A673 (cell line): ENCODE results near the gene CLEC2A. TPM values are rescaled to one million over a fixed set of nuclear protein-coding genes. Genes with fewer than 3 reads are reported as not detected.

Experiments used
- BruUV-seq: library from RNA; stranded (reverse); fragments of 400-500 nt; replicated peaks from 2 replicates; lab custom pipeline; 2021; lab: Mats Ljungman, UMichigan
- CTCF ChIA-PET: fragments of 300-600 bp; sonication (Branson Sonifier 250); formaldehyde crosslinking; loops from one replicate; lab custom pipeline; 2022; ENCODE audit warnings: antibody characterized with exemption; lab: Charles Lee
- POLR2A ChIA-PET: fragments of 300-600 bp; sonication (Branson Sonifier 250); formaldehyde crosslinking; loops from one replicate; lab custom pipeline; 2022; ENCODE audit warnings: antibody characterized with exemption; ENCODE audit not compliant: low non-redundant PET; lab: Charles Lee
- DNase-seq: peaks from one replicate; pipeline ENCODE4 v3.0.0-alpha.2; 2015; ENCODE audit warnings: low spot score
- H3K27ac ChIP-seq: fragments of 200-600 bp; sonication (generic); 2 replicates; pipeline ENCODE4 v1.5.1; 2016; ENCODE audit warnings: mixed run types, low read depth, mild to moderate bottlenecking, mixed read lengths, antibody characterized with exemption, low read length; ENCODE audit not compliant: poor library complexity, severe bottlenecking
- H3K27me3 ChIP-seq: fragments of 200-600 bp; sonication (generic); replicated peaks from 2 replicates; pipeline ENCODE4 v1.6.1; 2017; ENCODE audit warnings: mixed run types, low read depth, mild to moderate bottlenecking, mixed read lengths, antibody characterized with exemption, low read length; ENCODE audit not compliant: insufficient read depth, poor library complexity
- H3K36me3 ChIP-seq: fragments of 200-600 bp; sonication (generic); 2 replicates; pipeline ENCODE4 v1.6.1; 2016; ENCODE audit warnings: mixed run types, mild to moderate bottlenecking, mixed read lengths, antibody characterized with exemption, low read length; ENCODE audit not compliant: insufficient read depth, poor library complexity, severe bottlenecking
- H3K4me1 ChIP-seq: fragments of 200-600 bp; sonication (generic); 2 replicates; pipeline ENCODE4 v1.6.1; 2017; ENCODE audit warnings: mixed run types, mild to moderate bottlenecking, mixed read lengths, antibody characterized with exemption, low read length; ENCODE audit not compliant: insufficient read depth, poor library complexity, severe bottlenecking
- H3K4me3 ChIP-seq: fragments of 200-600 bp; sonication (generic); 2 replicates; pipeline ENCODE4 v1.5.1; 2016; ENCODE audit warnings: low read depth, mixed run types, mild to moderate bottlenecking, mixed read lengths, low read length; ENCODE audit not compliant: poor library complexity, severe bottlenecking
- H3K9me3 ChIP-seq: fragments of 200-600 bp; sonication (generic); 2 replicates; pipeline ENCODE4 v1.6.1; 2016; ENCODE audit warnings: mixed run types, low read depth, mild to moderate bottlenecking, mixed read lengths, antibody characterized with exemption, low read length; ENCODE audit not compliant: poor library complexity, severe bottlenecking
- EZH2 ChIP-seq: fragments of 200-600 bp; sonication (generic); IDR thresholded peaks from 2 replicates; pipeline ENCODE4 v1.6.1; 2017; ENCODE audit warnings: borderline replicate concordance, low read depth, mild to moderate bottlenecking, mixed read lengths, antibody characterized with exemption, low read length; ENCODE audit not compliant: poor library complexity, severe bottlenecking
- intact Hi-C: fragments of 100-400 bp; cut with micrococcal nuclease; formaldehyde crosslinking; loops from one replicate; pipeline ENCODE4 v1.10.0; 2022; ENCODE audit not compliant: unreplicated experiment
- total RNA-seq: library from RNA; stranded (reverse); gene quantifications from 2 replicates; pipeline ENCODE4 v1.2.3, GENCODE V29; 2021
- TF ChIP-seq, protein P1 (sequence below): fragments of 300-800, 200-600 bp; sonication (generic); conservative IDR thresholded peaks from 2 replicates; pipeline ENCODE4 v1.5.1; 2017; ENCODE audit warnings: low read depth, mild to moderate bottlenecking, antibody characterized with exemption, low read length, moderate library complexity, mixed read lengths

CLEC2A gene
- total RNA-seq, 1 experiment from 2014 or later, result not detected

DNA sequence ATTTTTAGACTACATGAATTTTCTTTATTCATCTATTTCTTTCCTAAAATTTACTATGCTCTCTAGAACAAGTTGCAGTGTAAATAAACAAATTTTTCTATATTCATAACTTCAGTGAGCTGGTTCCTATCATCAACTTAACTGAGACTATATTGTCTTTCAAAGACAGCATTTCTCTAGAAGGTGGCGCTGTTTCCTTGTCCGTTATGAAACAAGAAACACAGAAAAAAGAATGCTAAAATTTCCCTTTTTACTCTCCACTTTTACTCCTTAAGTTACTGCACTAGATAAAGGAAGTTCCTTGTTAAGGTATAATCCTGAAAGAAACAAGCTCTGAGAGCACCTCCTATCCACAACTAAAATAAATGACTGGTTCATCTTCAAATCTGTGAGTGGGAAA lies 8.2 kb upstream of the CLEC2A start:
- intact Hi-C loops, result loop anchor here (5.0 kb wide), 1 partner anchor 202 kb away; no protein-coding TSS in a partner anchor
- ChIA-PET POLR2A (no interaction called here), CTCF (no interaction called here)
- TF ChIP-seq EZH2, result no peak
- TF ChIP-seq, protein P1, sequence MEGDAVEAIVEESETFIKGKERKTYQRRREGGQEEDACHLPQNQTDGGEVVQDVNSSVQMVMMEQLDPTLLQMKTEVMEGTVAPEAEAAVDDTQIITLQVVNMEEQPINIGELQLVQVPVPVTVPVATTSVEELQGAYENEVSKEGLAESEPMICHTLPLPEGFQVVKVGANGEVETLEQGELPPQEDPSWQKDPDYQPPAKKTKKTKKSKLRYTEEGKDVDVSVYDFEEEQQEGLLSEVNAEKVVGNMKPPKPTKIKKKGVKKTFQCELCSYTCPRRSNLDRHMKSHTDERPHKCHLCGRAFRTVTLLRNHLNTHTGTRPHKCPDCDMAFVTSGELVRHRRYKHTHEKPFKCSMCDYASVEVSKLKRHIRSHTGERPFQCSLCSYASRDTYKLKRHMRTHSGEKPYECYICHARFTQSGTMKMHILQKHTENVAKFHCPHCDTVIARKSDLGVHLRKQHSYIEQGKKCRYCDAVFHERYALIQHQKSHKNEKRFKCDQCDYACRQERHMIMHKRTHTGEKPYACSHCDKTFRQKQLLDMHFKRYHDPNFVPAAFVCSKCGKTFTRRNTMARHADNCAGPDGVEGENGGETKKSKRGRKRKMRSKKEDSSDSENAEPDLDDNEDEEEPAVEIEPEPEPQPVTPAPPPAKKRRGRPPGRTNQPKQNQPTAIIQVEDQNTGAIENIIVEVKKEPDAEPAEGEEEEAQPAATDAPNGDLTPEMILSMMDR, result peak; percentile 60
- DNase-seq, result peak; percentile 10
- no peak overlapping the region for H3K27ac ChIP-seq
- H3K4me1 ChIP-seq, result peaks cover 10% of the 10 kb centered on the region
- H3K9me3 ChIP-seq, result no peaks in the 10 kb centered on the region
- peaks cover 51% of the 10 kb centered on the region for H3K27me3 ChIP-seq
- H3K36me3 ChIP-seq, result no peaks in the 10 kb centered on the region
- no TSS peak for BruUV-seq
- no peak overlapping the region for H3K4me3 ChIP-seq

DNA sequence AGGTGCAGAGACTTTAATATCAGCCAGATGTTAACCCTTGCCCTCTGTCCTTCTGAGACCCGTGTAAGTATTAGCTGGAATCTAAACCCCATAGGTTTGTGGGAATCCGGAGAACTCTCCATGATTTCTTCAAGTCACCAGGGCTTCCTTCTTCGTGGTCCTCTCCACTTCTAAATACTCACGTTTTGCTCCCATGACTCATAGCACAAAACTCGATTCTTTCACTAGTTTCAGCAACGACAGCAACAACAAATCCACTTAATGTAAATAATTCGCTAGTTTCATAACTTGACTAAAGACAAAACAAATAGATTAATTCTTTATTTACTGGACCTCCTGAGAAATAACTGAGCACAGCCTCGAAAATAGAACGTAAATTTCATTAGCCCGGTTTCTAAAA lies 4.4 kb upstream of the CLEC2A start:
- Histone ChIP-seq H3K27me3 (peaks cover 33% of the 10 kb centered on the region), H3K36me3 (no peaks in the 10 kb centered on the region), H3K4me3 (no peak overlapping the region), H3K27ac (no peak overlapping the region), H3K4me1 (no peaks in the 10 kb centered on the region), H3K9me3 (no peaks in the 10 kb centered on the region)
- intact Hi-C loops, result no loop called here
- DNase-seq, result no peak
- no peak for TF ChIP-seq EZH2
- ChIA-PET POLR2A (no interaction called here), CTCF (no interaction called here)
- BruUV-seq, result no TSS peak

DNA sequence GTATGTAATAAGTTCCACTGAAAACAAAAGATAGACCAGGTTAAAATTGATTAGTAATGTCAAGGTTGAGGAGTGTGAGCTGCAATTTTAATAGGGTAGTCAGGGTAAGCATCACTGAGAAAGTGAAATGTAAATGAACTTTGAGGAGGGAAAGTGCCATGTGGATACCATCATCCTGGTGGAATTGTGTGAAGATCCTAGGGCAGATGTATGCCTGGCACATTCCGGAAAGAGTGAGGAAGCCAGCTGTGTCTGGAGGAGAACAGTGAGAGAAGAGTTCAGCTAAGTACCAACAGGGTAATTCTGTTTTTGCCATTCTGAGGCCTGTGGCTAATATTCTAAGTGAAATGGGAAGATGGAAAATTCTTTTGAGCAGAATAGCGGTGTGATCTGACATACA lies 2.9 kb upstream of the CLEC2A start:
- H3K27me3 ChIP-seq, result peaks cover 34% of the 10 kb centered on the region
- POLR2A ChIA-PET, result no interaction called here
- CTCF ChIA-PET, result no interaction called here
- no peaks in the 10 kb centered on the region for H3K36me3 ChIP-seq
- no peak for TF ChIP-seq EZH2
- TF ChIP-seq, protein P1, result no peak
- H3K4me1 ChIP-seq, result no peaks in the 10 kb centered on the region
- no peak overlapping the region for H3K27ac ChIP-seq
- intact Hi-C loops, result no loop called here
- H3K4me3 ChIP-seq, result no peak overlapping the region
- H3K9me3 ChIP-seq, result no peaks in the 10 kb centered on the region
- no TSS peak for BruUV-seq
- DNase-seq, result no peak

DNA sequence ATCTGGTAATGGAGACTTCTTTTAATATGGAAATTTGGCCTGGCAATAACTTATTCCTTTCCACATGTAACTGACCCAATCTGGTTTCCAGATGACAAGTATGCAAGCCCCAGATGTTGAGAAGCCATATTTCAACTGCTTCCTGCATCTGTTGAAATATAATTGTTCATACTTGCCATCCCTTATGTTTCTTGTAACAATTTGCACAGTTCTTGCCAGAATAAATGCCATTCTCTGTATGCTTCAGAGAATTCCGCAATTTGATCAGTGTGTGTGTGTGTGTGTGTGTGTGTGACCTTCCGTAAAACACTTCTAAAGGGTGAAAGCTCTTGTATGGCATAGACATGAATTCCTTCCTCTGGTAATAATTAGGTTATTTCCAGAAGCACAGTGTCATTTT lies 1.8 kb upstream of the CLEC2A start:
- BruUV-seq, result no TSS peak
- Histone ChIP-seq H3K27ac (no peak overlapping the region), H3K27me3 (peaks cover 33% of the 10 kb centered on the region), H3K4me1 (no peaks in the 10 kb centered on the region), H3K36me3 (no peaks in the 10 kb centered on the region), H3K4me3 (no peak overlapping the region), H3K9me3 (no peaks in the 10 kb centered on the region)
- POLR2A ChIA-PET, result no interaction called here
- CTCF ChIA-PET, result no interaction called here
- TF ChIP-seq, protein P1, result no peak
- TF ChIP-seq EZH2, result no peak
- no peak for DNase-seq
- intact Hi-C loops, result no loop called here
